Upper lobe of left lung (tissue), 6 donors: ENCODE data around the gene GPA33. TPM values are rescaled to one million over a fixed set of nuclear protein-coding genes. Genes with fewer than 3 reads are reported as not detected.

ENCODE experiments used
- ATAC-seq, 2 donors: fragments of 200-7000 bp; cut with Tn5 transposase; one replicate each; pipeline ENCODE4 v1.9.1; 2022; ENCODE audit warnings: mild to moderate bottlenecking in 2 of 2, moderate library complexity in 2 of 2; ENCODE audit not compliant: low FRiP score in 2 of 2
- DNase-seq, 2 donors: peaks; one replicate each; pipeline ENCODE4 v3.0.0-alpha.2; 2019 to 2020
- H3K27ac ChIP-seq, 4 donors: fragments of 200-600 bp; sonication (generic); one replicate each; pipeline ENCODE4 v1.5.1; 2016 to 2019
- H3K27me3 ChIP-seq, 4 donors: fragments of 200-600 bp; sonication (generic); one replicate each; pipeline ENCODE4 v1.5.1; 2017 to 2019
- H3K36me3 ChIP-seq, 4 donors: fragments of 200-600 bp; sonication (generic); one replicate each; pipeline ENCODE4 v1.5.1; 2016 to 2019
- H3K4me1 ChIP-seq, 4 donors: fragments of 200-600 bp; sonication (generic); one replicate each; pipeline ENCODE4 v1.5.1; 2018 to 2019
- H3K4me3 ChIP-seq, 4 donors: fragments of 200-600 bp; sonication (generic); one replicate each; pipeline ENCODE4 v1.5.1; 2017 to 2019; ENCODE audit warnings: mild to moderate bottlenecking in 2 of 4, moderate library complexity in 1 of 4
- H3K9me3 ChIP-seq, 4 donors: fragments of 200-600 bp; sonication (generic); one replicate each; pipeline ENCODE4 v1.5.1; 2018 to 2019
- CTCF ChIP-seq, 6 experiments: fragments of 450-650 bp in 4 of 6; fragments of 200-600 bp in 2 of 6; sonication (generic) in 2 of 6; IDR thresholded peaks; one replicate each; pipeline ENCODE4 v1.5.1; 2016 to 2019; ENCODE audit warnings: antibody characterized with exemption in 6 of 6
- EP300 ChIP-seq, 4 donors: sonication (generic); formaldehyde crosslinking; IDR thresholded peaks; one replicate each; pipeline ENCODE4 v1.5.1; 2017; ENCODE audit warnings: antibody characterized with exemption in 4 of 4, control low read depth in 2 of 4
- POLR2A ChIP-seq, 4 donors: fragments of 450-650 bp; IDR thresholded peaks; one replicate each; pipeline ENCODE4 v1.5.1; 2016 to 2017; ENCODE audit warnings: antibody characterized with exemption in 4 of 4, mild to moderate bottlenecking in 2 of 4
- POLR2AphosphoS5 ChIP-seq, 2 donors: sonication (generic); formaldehyde crosslinking; IDR thresholded peaks; one replicate each; pipeline ENCODE4 v1.5.1; 2017; ENCODE audit warnings: antibody characterized with exemption in 2 of 2
- WGBS, 2 donors: methylation state at CpG; one replicate each; pipeline ENCODE4 v1.1.5; 2017 to 2018; 5-methylcytosine and 5-hydroxymethylcytosine counted together
- total RNA-seq, 6 donors: library from RNA; depleted of rRNA in 4 of 6; stranded (reverse); fragments of >200 nt in 4 of 6; gene quantifications; one replicate each; pipeline versions ENCODE4 v1.1.0 to v1.2.1, GENCODE V29; 2016 to 2021
- donor health status: DM: no; HTN: no; CAD: no; lungs with moderate emphysema.
- donor health status: DM: no; HTN: yes; CAD: no; lungs with severe emphysema.

GPA33 gene, protein sequence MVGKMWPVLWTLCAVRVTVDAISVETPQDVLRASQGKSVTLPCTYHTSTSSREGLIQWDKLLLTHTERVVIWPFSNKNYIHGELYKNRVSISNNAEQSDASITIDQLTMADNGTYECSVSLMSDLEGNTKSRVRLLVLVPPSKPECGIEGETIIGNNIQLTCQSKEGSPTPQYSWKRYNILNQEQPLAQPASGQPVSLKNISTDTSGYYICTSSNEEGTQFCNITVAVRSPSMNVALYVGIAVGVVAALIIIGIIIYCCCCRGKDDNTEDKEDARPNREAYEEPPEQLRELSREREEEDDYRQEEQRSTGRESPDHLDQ
- 10 to 100 TPM in 1 of 6 donors, 1 to 10 TPM in 4, under 1 TPM in 1; 0.89 to 18.4 (median 3.8) TPM for total RNA-seq

DNA sequence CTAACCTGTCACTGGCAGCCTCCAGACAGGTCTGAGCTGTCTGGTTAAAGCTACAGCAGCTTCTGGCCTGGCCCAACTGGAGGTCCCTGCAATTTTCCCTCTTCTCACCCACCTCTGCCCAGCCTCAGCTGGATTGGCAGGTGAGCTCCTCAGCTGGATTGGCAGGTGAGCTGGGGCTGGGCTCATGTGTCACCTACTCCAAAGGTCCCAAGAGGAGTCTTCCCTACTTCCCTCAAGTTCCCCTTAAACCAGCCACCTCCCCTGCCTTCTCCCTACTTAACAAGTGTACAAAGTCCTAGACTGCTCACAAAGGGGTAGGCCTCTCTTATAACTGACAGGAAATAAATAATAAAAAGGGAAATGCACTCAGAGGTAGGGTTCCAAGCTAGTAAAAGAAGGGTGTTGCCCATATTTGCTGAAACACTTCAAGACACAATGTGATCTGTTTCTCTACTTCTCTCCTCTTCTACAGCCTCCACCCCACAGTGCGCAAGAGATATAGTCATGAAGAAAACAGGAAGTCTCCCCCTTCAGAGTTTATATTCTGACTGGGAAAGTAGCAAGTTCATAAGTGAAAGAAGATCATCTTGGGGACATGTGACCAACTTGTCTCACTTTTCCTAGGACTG, at the start of gene GPA33:
TSS of gene GPA33 (minus strand) at position 64 of the 629 bp plus-strand sequence. CDS start 90 bp downstream, outside the sequence.
- DNase-seq (no peak), ATAC-seq (peak; percentile 41 to 75)
- TF ChIP-seq CTCF (IDR thresholded peaks at IDR 0.05) = no peak
- TF ChIP-seq POLR2A (IDR thresholded peaks at IDR 0.05) = peak in 1 of 4 donors; percentile 37
- Histone ChIP-seq H3K36me3 (no peaks in the 10 kb centered on the region), H3K27ac (peak within 1 kb of the TSS in 3 of 4 donors; percentile 43 to 73 (median 63)), H3K9me3 (no peaks in the 10 kb centered on the region), H3K27me3 (no peaks in the 10 kb centered on the region), H3K4me3 (no peak within 1 kb of the TSS), H3K4me1 (peaks cover 0 to 5% (median 1%) of the 10 kb centered on the region in 4 donors)
- WGBS, 2 donors = 31 to 43% methylated on average over 1 of the region's 1 CpG

DNA sequence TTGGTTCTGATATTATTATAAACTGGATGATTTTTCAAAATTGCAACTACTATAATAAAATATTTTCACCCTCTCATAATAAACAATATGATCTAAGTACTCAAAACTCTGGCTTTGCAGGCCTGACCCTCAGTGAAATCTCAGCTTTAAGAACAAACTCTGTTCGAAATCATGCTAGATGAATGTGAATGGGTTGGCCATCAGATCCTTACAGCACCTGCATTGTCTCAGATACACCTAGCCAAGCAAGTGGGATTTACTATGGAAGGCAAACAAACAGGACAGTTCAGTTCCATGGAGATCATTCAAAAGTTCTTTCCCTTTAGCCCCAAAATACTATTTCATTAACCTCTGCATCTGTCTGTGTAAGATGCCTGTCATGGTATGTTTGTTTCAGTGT, 48.5 kb upstream of the GPA33 start:
- no peaks in the 10 kb centered on the region for H3K36me3 ChIP-seq
- WGBS, 2 donors = 79 to 100% methylated on average over 1 of the region's 1 CpG
- H3K9me3 ChIP-seq = no peaks in the 10 kb centered on the region
- no peak for DNase-seq
- H3K27ac ChIP-seq = no peak overlapping the region
- ATAC-seq = no peak
- H3K4me1 ChIP-seq = no peaks in the 10 kb centered on the region
- no peak overlapping the region for H3K4me3 ChIP-seq
- TF ChIP-seq EP300 (IDR thresholded peaks at IDR 0.05) (no peak), POLR2A (IDR thresholded peaks at IDR 0.05) (no peak)
- no peaks in the 10 kb centered on the region for H3K27me3 ChIP-seq

DNA sequence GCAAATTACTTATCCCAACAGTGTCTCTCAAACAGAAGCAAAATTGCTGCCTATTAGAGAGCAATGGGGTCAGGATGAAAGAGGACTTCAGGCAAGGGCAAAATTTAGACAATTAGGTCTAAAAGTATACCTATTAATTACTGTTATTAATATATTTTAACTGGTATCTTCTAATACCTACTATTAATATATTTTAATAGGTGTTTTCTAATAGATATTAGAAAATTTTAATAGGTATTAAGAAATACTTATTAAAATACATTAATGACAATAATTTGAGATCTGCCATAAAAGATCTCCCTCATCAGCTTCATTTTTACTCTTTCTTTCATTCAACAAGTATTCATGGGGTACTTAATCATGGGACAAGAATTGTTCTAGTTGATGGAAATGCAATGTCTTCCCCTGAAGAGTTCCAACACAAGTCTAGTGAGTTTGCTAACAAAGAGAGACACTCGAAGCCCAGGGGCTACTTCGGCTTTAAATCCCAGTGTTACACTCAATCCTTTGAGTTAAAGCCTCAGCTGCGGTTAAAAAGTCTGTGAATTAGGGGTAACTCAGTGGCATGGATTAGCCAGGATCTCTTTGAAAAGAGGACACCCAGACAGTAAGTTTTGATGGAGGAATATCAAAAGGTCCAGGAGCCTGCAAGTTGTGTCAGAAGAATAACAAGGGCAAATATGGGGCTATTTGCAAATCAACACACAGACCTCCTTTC, 47.8 kb upstream of the GPA33 start:
- no peak for TF ChIP-seq CTCF (IDR thresholded peaks at IDR 0.05)
- no peak for TF ChIP-seq EP300 (IDR thresholded peaks at IDR 0.05)
- TF ChIP-seq POLR2A (IDR thresholded peaks at IDR 0.05) = no peak
- TF ChIP-seq POLR2AphosphoS5 (IDR thresholded peaks at IDR 0.05) = no peak
- DNase-seq = no peak

DNA sequence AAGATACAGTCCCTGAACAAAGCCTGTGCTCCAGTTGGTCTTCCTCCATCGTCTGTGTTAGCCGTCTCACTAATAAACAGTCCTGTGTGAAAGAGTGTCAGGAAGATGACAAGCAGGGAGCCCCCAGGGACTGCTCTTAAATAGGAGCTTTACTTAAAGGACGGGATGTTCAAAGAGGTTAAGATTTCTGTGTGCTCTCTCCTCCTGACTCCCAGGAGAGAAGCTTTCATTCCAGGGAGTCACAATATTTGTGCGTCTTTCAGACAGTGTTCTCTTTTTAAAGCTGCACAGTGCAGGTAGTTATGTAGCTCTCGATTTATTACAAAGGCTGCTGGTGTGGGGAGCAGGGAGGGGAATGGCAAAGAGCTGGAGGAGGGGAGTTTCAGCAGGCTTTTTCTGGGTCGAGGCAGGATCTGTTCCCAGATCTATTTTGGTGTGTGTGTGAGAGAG, 47.2 kb upstream of the GPA33 start:
- no peaks in the 10 kb centered on the region for H3K36me3 ChIP-seq
- H3K4me3 ChIP-seq = no peak overlapping the region
- no peaks in the 10 kb centered on the region for H3K9me3 ChIP-seq
- H3K27me3 ChIP-seq = no peaks in the 10 kb centered on the region
- no peak for TF ChIP-seq POLR2AphosphoS5 (IDR thresholded peaks at IDR 0.05)
- no peak for TF ChIP-seq POLR2A (IDR thresholded peaks at IDR 0.05)
- TF ChIP-seq EP300 (IDR thresholded peaks at IDR 0.05) = no peak
- TF ChIP-seq CTCF (IDR thresholded peaks at IDR 0.05) = no peak
- ATAC-seq = no peak
- DNase-seq = no peak
- WGBS, 2 donors = 34 to 47% methylated on average over 6 of the region's 6 CpGs
- no peak overlapping the region for H3K27ac ChIP-seq
- H3K4me1 ChIP-seq = no peaks in the 10 kb centered on the region

More for the DNA sequence above, 47.8 kb upstream of the GPA33 start:
- ATAC-seq = no peak
- Histone ChIP-seq H3K36me3 (no peaks in the 10 kb centered on the region), H3K27me3 (no peaks in the 10 kb centered on the region), H3K27ac (no peak overlapping the region), H3K4me1 (no peaks in the 10 kb centered on the region), H3K4me3 (no peak overlapping the region), H3K9me3 (no peaks in the 10 kb centered on the region)
- 81 to 89% methylated on average over 3 of the region's 3 CpGs for WGBS, 2 donors

DNA sequence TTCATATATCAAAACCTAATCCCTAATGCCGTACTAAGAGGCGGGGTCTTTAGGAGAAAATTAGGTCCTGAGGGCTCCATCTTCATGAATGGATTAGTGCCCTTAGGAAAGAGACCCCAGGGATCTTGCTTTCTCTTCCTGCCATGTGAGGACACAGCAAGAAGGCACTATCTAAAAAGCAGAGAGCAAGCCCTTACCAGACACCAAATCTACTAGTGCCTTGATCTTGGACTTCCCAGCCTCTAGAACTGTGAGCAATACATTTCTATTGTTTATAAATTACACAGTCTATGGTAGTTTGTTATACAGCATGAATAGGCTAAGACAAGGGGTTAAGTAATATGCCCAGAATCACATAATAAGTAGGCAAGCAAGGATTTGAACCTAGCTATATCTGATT, 46.6 kb upstream of the GPA33 start:
- no peak overlapping the region for H3K27ac ChIP-seq
- ATAC-seq (no peak), DNase-seq (no peak)
- no peaks in the 10 kb centered on the region for H3K36me3 ChIP-seq
- no peak overlapping the region for H3K4me3 ChIP-seq
- no peaks in the 10 kb centered on the region for H3K4me1 ChIP-seq
- WGBS, 2 donors = 81% methylated on average over 2 of the region's 2 CpGs; no CpG with 5 or more reads in 1 of the 2 donors
- no peak for TF ChIP-seq POLR2AphosphoS5 (IDR thresholded peaks at IDR 0.05)
- no peak for TF ChIP-seq CTCF (IDR thresholded peaks at IDR 0.05)
- no peak for TF ChIP-seq EP300 (IDR thresholded peaks at IDR 0.05)
- no peak for TF ChIP-seq POLR2A (IDR thresholded peaks at IDR 0.05)
- no peaks in the 10 kb centered on the region for H3K9me3 ChIP-seq
- no peaks in the 10 kb centered on the region for H3K27me3 ChIP-seq
